Keratinocyte (primary cell): ENCODE data around the gene SIN3B. TPM values are rescaled to one million over a fixed set of nuclear protein-coding genes. Genes with fewer than 3 reads are reported as not detected.
"Not testable (repeated sequence)": the region's sequence is repeated elsewhere in the genome, so short reads cannot be mapped to it uniquely, and the experiment has no call there.

ENCODE experiments used
- DNase-seq: peaks from one replicate; pipeline ENCODE4 v3.0.0-alpha.2; 2011; ENCODE audit warnings: low read depth, missing footprints, low spot score
- FAIRE-seq: peaks from 2 replicates; lab custom pipeline; 2011; peaks lifted over from hg19 to GRCh38; lab: Jason Lieb, UNC
- H2AFZ ChIP-seq: 2 replicates; pipeline ENCODE4 v1.6.0; 2012; ENCODE audit warnings: low read length, control low read depth, inconsistent platforms; ENCODE audit not compliant: control insufficient read depth
- H3K27ac ChIP-seq: 2 replicates; pipeline ENCODE4 v1.5.1; 2011; ENCODE audit warnings: low read length; ENCODE audit not compliant: control insufficient read depth, insufficient read depth
- H3K27me3 ChIP-seq: 3 replicates; pipeline ENCODE4 v1.6.0; 2011; ENCODE audit warnings: low read length; ENCODE audit not compliant: control insufficient read depth, insufficient read depth; ENCODE audit errors: extremely low read depth
- H3K36me3 ChIP-seq, 2 experiments: 2 replicates in 1 of 2; 3 replicates in 1 of 2; pipeline ENCODE4 v1.5.1; 2011; ENCODE audit warnings: low read length in 2 of 2, mild to moderate bottlenecking in 1 of 2; ENCODE audit not compliant: control insufficient read depth in 2 of 2, insufficient read depth in 2 of 2; ENCODE audit errors: extremely low read depth in 1 of 2
- H3K4me1 ChIP-seq: 3 replicates; pipeline ENCODE4 v1.5.1; 2011; ENCODE audit warnings: low read length; ENCODE audit not compliant: control insufficient read depth, insufficient read depth; ENCODE audit errors: extremely low read depth
- H3K4me2 ChIP-seq: 3 replicates; pipeline ENCODE4 v1.6.0; 2011; ENCODE audit warnings: low read depth, low read length; ENCODE audit not compliant: control insufficient read depth, insufficient read depth; ENCODE audit errors: extremely low read depth
- H3K4me3 ChIP-seq, 3 experiments: fragments of 200-600 bp in 1 of 3; sonication (generic) in 1 of 3; 2 replicates in 2 of 3; 3 replicates in 1 of 3; pipeline ENCODE4 v1.5.1; 2011 to 2016; ENCODE audit warnings: low read length in 3 of 3, mild to moderate bottlenecking in 3 of 3, control low read depth in 2 of 3, inconsistent platforms in 1 of 3, low read depth in 1 of 3, mixed read lengths in 1 of 3, mixed run types in 1 of 3, moderate library complexity in 1 of 3; ENCODE audit not compliant: control insufficient read depth in 2 of 3, insufficient read depth in 2 of 3; ENCODE audit errors: extremely low read depth in 1 of 3
- H3K79me2 ChIP-seq: 2 replicates; pipeline ENCODE4 v1.6.0; 2012; ENCODE audit warnings: low read length; ENCODE audit not compliant: control insufficient read depth, insufficient read depth
- H3K9ac ChIP-seq: 3 replicates; pipeline ENCODE4 v1.6.0; 2011; ENCODE audit warnings: low read length; ENCODE audit not compliant: control insufficient read depth, insufficient read depth; ENCODE audit errors: extremely low read depth
- H3K9me1 ChIP-seq: 3 replicates; pipeline ENCODE4 v1.6.0; 2011; ENCODE audit warnings: low read length; ENCODE audit not compliant: control insufficient read depth, insufficient read depth; ENCODE audit errors: extremely low read depth
- H3K9me3 ChIP-seq: 2 replicates; pipeline ENCODE4 v1.5.1; 2012; ENCODE audit warnings: low read depth, low read length; ENCODE audit not compliant: control insufficient read depth
- H4K20me1 ChIP-seq: 3 replicates; pipeline ENCODE4 v1.6.0; 2011; ENCODE audit warnings: low read length; ENCODE audit not compliant: control insufficient read depth, insufficient read depth; ENCODE audit errors: extremely low read depth
- CTCF ChIP-seq, 3 experiments: IDR thresholded peaks in 1 of 3; conservative IDR thresholded peaks in 1 of 3; optimal IDR thresholded peaks in 1 of 3; 2 replicates in 2 of 3; 3 replicates in 1 of 3; pipeline versions ENCODE3 to v1.5.1; 2011; ENCODE audit warnings: low read length in 3 of 3, mild to moderate bottlenecking in 3 of 3, moderate library complexity in 2 of 3, control low read depth in 1 of 3, inconsistent platforms in 1 of 3; ENCODE audit not compliant: insufficient read depth in 2 of 3; ENCODE audit errors: extremely low read depth in 1 of 3
- EZH2 ChIP-seq: IDR thresholded peaks from one replicate; pipeline ENCODE4 v1.6.1; 2012; ENCODE audit warnings: inconsistent platforms, mild to moderate bottlenecking, low read length, moderate library complexity
- dilution Hi-C: fragments of 300-500 bp; cut with MboI; formaldehyde crosslinking; loops from one replicate; pipeline ENCODE4 v1.7.0; 2020; ENCODE audit warnings: low sequenced_read_pairs; ENCODE audit not compliant: extremely low pct_ligation_motif_present
- polyA plus RNA-seq, 5 experiments: library from polyadenylated mRNA; depleted of rRNA in 3 of 5; stranded (reverse) in 3 of 5; stranded (forward) in 1 of 5; unstranded in 1 of 5; fragments of >200 nt; gene quantifications; 1 replicate in 1 of 5; 2 replicates in 3 of 5; 3 replicates in 1 of 5; pipeline versions ENCODE4 v1.2.1 to v1.2.3, GENCODE V29; 2011 to 2012; ENCODE audit warnings: missing spikeins in 2 of 5, low read depth in 1 of 5, low replicate concordance in 1 of 5

Gene SIN3B
- polyA plus RNA-seq, 1 donor (not counting 4 experiments of a cell fraction or from before 2014, with no cell fraction given): 30.9 TPM

- H3K9me1 ChIP-seq: no peaks in the 10 kb centered on the region
- DNase-seq: no peak
- TF ChIP-seq EZH2 (no peak), CTCF (optimal IDR thresholded peaks at IDR 0.05 in 1 of 3, IDR thresholded peaks at IDR 0.05 in 1 of 3, conservative IDR thresholded peaks at IDR 0.05 in 1 of 3; ENCODE audit: extremely low read depth in 1 of 3, insufficient read depth in 2 of 3, low read length in 3 of 3) (no peak)
- no peak overlapping the region for H3K27ac ChIP-seq
- H3K4me3 ChIP-seq: no peak overlapping the region
- no peak overlapping the region for H3K9ac ChIP-seq
- H3K9me3 ChIP-seq: peaks cover 4% of the 10 kb centered on the region
- H4K20me1 ChIP-seq: no peaks in the 10 kb centered on the region
- H3K4me2 ChIP-seq: no peak overlapping the region
- no peaks in the 10 kb centered on the region for H3K79me2 ChIP-seq
- no peaks in the 10 kb centered on the region for H3K27me3 ChIP-seq
- H3K36me3 ChIP-seq: no peaks in the 10 kb centered on the region
- dilution Hi-C loops: no loop called here
- no peak overlapping the region for H2AFZ ChIP-seq
- no peak for FAIRE-seq
- H3K4me1 ChIP-seq: no peaks in the 10 kb centered on the region
Observed at GRCh38 chr19:16795731-16796130, 33.5 kb upstream of the SIN3B start.

DNA sequence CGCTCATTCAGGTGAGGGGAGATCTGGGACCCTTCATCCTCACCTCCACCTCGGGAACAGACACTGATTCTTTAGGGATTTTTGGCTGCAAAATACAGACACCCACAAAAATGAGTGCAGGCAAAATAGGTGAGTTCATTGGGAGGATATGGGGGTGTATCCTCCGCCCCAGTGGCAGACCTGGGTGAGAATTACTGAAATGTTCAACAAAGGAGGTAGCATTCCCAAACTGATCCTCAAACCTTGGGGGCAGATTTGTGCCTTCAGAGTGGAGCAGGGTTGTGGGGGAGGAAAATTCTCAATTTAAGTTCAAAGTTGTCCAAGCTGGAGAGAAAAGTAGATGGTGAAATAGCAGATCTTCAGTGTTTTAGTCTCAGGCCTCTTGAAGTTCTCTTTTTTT, 31.3 kb upstream of the SIN3B start:
- no peak overlapping the region for H2AFZ ChIP-seq
- TF ChIP-seq EZH2: no peak
- TF ChIP-seq CTCF (optimal IDR thresholded peaks at IDR 0.05 in 1 of 3, IDR thresholded peaks at IDR 0.05 in 1 of 3, conservative IDR thresholded peaks at IDR 0.05 in 1 of 3; ENCODE audit: extremely low read depth in 1 of 3, insufficient read depth in 2 of 3, low read length in 3 of 3): no peak
- no peak overlapping the region for H3K4me2 ChIP-seq
- no peak overlapping the region for H3K27ac ChIP-seq
- dilution Hi-C loops: no loop called here
- H3K9me1 ChIP-seq: no peaks in the 10 kb centered on the region
- H3K4me1 ChIP-seq: no peaks in the 10 kb centered on the region
- H3K36me3 ChIP-seq: no peaks in the 10 kb centered on the region
- H3K4me3 ChIP-seq: no peak overlapping the region
- H3K27me3 ChIP-seq: no peaks in the 10 kb centered on the region
- H3K79me2 ChIP-seq: no peaks in the 10 kb centered on the region
- H3K9ac ChIP-seq: no peak overlapping the region
- FAIRE-seq (no peak), DNase-seq (no peak)
- no peaks in the 10 kb centered on the region for H4K20me1 ChIP-seq
- H3K9me3 ChIP-seq: peaks cover 4% of the 10 kb centered on the region

- H3K4me1 ChIP-seq, H3K27me3 ChIP-seq, DNase-seq, H3K9ac ChIP-seq, H3K9me1 ChIP-seq, H2AFZ ChIP-seq, H3K4me3 ChIP-seq, H3K27ac ChIP-seq, FAIRE-seq, H3K36me3 ChIP-seq, H3K9me3 ChIP-seq, H3K79me2 ChIP-seq, H4K20me1 ChIP-seq, dilution Hi-C loops, H3K4me2 ChIP-seq: not testable (repeated sequence)
Observed at GRCh38 chr19:16798326-16798725, 30.9 kb upstream of the SIN3B start.
